Mesothelial cell of epicardium (in vitro differentiated cells): ENCODE results near the gene COMMD2. TPM values are rescaled to one million over a fixed set of nuclear protein-coding genes. Genes with fewer than 3 reads are reported as not detected.

ENCODE experiments used
- DNase-seq, 2 experiments: peaks; one replicate each; pipeline ENCODE4 v3.0.0; 2021; ENCODE audit warnings: low spot score in 2 of 2; ENCODE audit not compliant: unreplicated experiment in 2 of 2
- H3K27ac Mint-ChIP-seq: 2 replicates; pipeline ENCODE4 v1.8.0; 2021; ENCODE audit warnings: mixed read lengths
- H3K27me3 Mint-ChIP-seq: 2 replicates; pipeline ENCODE4 v1.8.0; 2021; ENCODE audit warnings: low read depth, mixed read lengths
- H3K36me3 Mint-ChIP-seq: 2 replicates; pipeline ENCODE4 v1.8.0; 2021; ENCODE audit warnings: mixed read lengths
- H3K4me1 Mint-ChIP-seq: 2 replicates; pipeline ENCODE4 v1.8.0; 2021; ENCODE audit warnings: mixed read lengths
- H3K4me3 Mint-ChIP-seq: 2 replicates; pipeline ENCODE4 v1.8.0; 2021; ENCODE audit warnings: mild to moderate bottlenecking, moderate library complexity, mixed read lengths
- H3K9me3 Mint-ChIP-seq: 2 replicates; pipeline ENCODE4 v1.8.0; 2021; ENCODE audit warnings: mixed read lengths
- total RNA-seq: library from RNA; stranded (reverse); gene quantifications from 3 replicates; pipeline ENCODE4 v1.2.1, GENCODE V29; 2021
- TF ChIP-seq, protein P1 (sequence below): fragments of 200-600 bp; sonication (generic); IDR thresholded peaks from one replicate; pipeline ENCODE4 v1.5.0; 2021; ENCODE audit warnings: antibody characterized with exemption; ENCODE audit not compliant: unreplicated experiment

COMMD2 gene
- total RNA-seq, 1 donor from 2014 or later = 55.7 TPM

DNA sequence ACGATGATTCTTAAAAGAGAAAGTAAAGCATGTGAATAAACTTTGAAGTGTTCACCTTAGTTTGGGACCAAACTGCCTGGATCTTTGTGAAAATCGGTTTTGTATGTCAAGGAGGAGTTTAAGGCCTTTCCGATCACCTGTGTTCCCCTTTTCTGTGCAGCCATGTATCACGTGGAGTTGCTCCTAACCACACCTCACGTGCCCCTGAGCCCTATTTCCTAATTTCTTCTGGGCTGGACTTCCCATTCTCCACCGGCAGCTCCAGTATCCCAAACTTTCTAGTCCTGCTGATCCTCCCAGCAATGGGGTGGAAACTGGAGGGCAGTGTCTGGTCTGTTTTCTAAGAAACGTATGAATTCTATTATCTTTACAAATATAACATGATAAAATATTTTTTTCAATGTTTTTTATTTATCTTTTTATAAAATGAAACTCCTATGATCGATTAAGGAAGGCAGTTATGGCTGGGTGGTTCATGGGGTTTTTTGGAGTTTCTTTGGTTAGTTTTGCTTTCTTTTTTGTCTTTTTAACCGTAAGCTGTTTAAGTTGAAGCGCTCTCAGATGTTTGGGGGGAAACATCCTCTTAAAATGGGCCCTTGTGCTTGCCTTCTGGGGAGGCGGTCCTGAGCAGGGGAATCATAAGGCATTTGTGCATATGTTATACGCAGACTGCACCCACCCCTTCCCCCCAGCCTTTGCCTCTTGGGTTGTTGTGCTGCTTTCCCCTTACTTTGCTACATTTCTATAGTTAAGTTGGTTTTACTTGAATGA lies 50.9 kb downstream of the COMMD2 start:
- peaks cover 4% of the 10 kb centered on the region for H3K4me1 Mint-ChIP-seq
- TF ChIP-seq, protein P1, sequence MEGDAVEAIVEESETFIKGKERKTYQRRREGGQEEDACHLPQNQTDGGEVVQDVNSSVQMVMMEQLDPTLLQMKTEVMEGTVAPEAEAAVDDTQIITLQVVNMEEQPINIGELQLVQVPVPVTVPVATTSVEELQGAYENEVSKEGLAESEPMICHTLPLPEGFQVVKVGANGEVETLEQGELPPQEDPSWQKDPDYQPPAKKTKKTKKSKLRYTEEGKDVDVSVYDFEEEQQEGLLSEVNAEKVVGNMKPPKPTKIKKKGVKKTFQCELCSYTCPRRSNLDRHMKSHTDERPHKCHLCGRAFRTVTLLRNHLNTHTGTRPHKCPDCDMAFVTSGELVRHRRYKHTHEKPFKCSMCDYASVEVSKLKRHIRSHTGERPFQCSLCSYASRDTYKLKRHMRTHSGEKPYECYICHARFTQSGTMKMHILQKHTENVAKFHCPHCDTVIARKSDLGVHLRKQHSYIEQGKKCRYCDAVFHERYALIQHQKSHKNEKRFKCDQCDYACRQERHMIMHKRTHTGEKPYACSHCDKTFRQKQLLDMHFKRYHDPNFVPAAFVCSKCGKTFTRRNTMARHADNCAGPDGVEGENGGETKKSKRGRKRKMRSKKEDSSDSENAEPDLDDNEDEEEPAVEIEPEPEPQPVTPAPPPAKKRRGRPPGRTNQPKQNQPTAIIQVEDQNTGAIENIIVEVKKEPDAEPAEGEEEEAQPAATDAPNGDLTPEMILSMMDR = no peak
- no peak overlapping the region for H3K27ac Mint-ChIP-seq
- peaks cover 26% of the 10 kb centered on the region for H3K9me3 Mint-ChIP-seq
- H3K27me3 Mint-ChIP-seq = no peaks in the 10 kb centered on the region
- no peak for DNase-seq
- peaks cover 3% of the 10 kb centered on the region for H3K36me3 Mint-ChIP-seq
- no peak overlapping the region for H3K4me3 Mint-ChIP-seq

Other genes starting within 250 kb of the COMMD2 start
- 93.2 to 98.0 TPM (median 97.4 TPM) in 3 replicates for gene WWTR1, start 94.5 kb downstream of the COMMD2 start, total RNA-seq
- 0.13 to 0.34 TPM in 2 of 3 replicates, not detected in the other for gene ANKUB1, start 40.1 kb upstream of the COMMD2 start, total RNA-seq
- 29.8 to 38.0 TPM (median 30.9 TPM) in 3 replicates for gene RNF13, start 60.7 kb upstream of the COMMD2 start, total RNA-seq
- gene PFN2, start 218.4 kb upstream of the COMMD2 start, total RNA-seq = 179 to 196 TPM (median 187 TPM) in 3 replicates